Measurements from ENCODE around the gene RPP38. TPM values are rescaled to one million over a fixed set of nuclear protein-coding genes. Genes with fewer than 3 reads are reported as not detected.

The RPP38 gene
- total and polyA plus RNA-seq, 2 of the 8 experiments (the other 6 are each of a cell fraction or from before 2014, with no cell fraction given): 20.8 to 23.3 TPM

GRCh38 chr10:15106352-15107013 is 9.3 kb downstream of the RPP38 start (continued):
- TF ChIP-seq SIX5 (IDR thresholded peaks at IDR 0.05; ENCODE audit: low read depth, low read length) (no peak), RAD21 (IDR thresholded peaks at IDR 0.05 in 1 of 2, conservative IDR thresholded peaks at IDR 0.05 in 1 of 2; ENCODE audit: low read depth in 2 of 2, low read length in 2 of 2) (peak; percentile 93 to 94), POU5F1 (IDR thresholded peaks at IDR 0.05; ENCODE audit: low read depth, low read length) (no peak), CREB1 (IDR thresholded peaks at IDR 0.05) (no peak), TAF1 (IDR thresholded peaks at IDR 0.05; ENCODE audit: low read depth, low read length) (no peak), KDM1A (IDR thresholded peaks at IDR 0.05; ENCODE audit: borderline replicate concordance, low read length) (no peak), TEAD4 (IDR thresholded peaks at IDR 0.05; ENCODE audit: low read depth, low read length) (0 out of 2 replicates have a peak, but pooled peaks have one; percentile 19), RNF2 (IDR thresholded peaks at IDR 0.05; ENCODE audit: borderline replicate concordance, low read depth, low read length, missing control alignments, poor library complexity, severe bottlenecking) (no peak), CTCF (IDR thresholded peaks at IDR 0.05; ENCODE audit: control extremely low read depth in 1 of 3, insufficient read depth in 1 of 3, low read depth in 1 of 3, low read length in 3 of 3) (peak; percentile 74 to 87 (median 87)), TBP (IDR thresholded peaks at IDR 0.05; ENCODE audit: low read depth, low read length) (no peak), SRF (IDR thresholded peaks at IDR 0.05; ENCODE audit: low read depth, low read length) (no peak)
